Thymus (tissue), 14 donors: Measurements from ENCODE around the gene TMEM125. TPM values are rescaled to one million over a fixed set of nuclear protein-coding genes. Genes with fewer than 3 reads are reported as not detected.

Experiments used
- DNase-seq, 9 donors: peaks; one replicate each; pipeline ENCODE4 v3.0.0-alpha.2; 2013; ENCODE audit warnings: low spot score in 9 of 9, low read depth in 6 of 9, missing footprints in 1 of 9
- H3K27ac ChIP-seq, 2 donors: one replicate each; pipeline ENCODE4 v1.5.1; 2013; ENCODE audit warnings: control low read depth in 1 of 2, low read depth in 1 of 2, low read length in 1 of 2, mild to moderate bottlenecking in 1 of 2, moderate library complexity in 1 of 2
- H3K27me3 ChIP-seq, 2 donors: one replicate each; pipeline ENCODE4 v1.5.1; 2013; ENCODE audit warnings: low read length in 1 of 2; ENCODE audit not compliant: control insufficient read depth in 2 of 2, insufficient read depth in 1 of 2
- H3K36me3 ChIP-seq, 2 donors: one replicate each; pipeline ENCODE4 v1.5.1; 2013; ENCODE audit warnings: low read length in 1 of 2, mild to moderate bottlenecking in 1 of 2, moderate library complexity in 1 of 2; ENCODE audit not compliant: control insufficient read depth in 2 of 2, insufficient read depth in 2 of 2
- H3K4me1 ChIP-seq, 2 donors: one replicate each; pipeline ENCODE4 v1.5.1; 2013; ENCODE audit warnings: low read length in 2 of 2; ENCODE audit not compliant: control insufficient read depth in 2 of 2, insufficient read depth in 2 of 2
- H3K4me3 ChIP-seq, 2 donors: one replicate each; pipeline ENCODE4 v1.5.1; 2013; ENCODE audit warnings: low read length in 2 of 2, control low read depth in 1 of 2, mild to moderate bottlenecking in 1 of 2
- H3K9me3 ChIP-seq, 2 donors: one replicate each; pipeline ENCODE4 v1.5.1; 2013; ENCODE audit warnings: low read length in 1 of 2, mild to moderate bottlenecking in 1 of 2; ENCODE audit not compliant: control insufficient read depth in 2 of 2, insufficient read depth in 1 of 2
- WGBS: extraction: QIAGEN DNeasy Blood & Tissue Kit; methylation state at CpG from one replicate; pipeline ENCODE4 v1.1.7; 2013; 5-methylcytosine and 5-hydroxymethylcytosine counted together
- long read RNA-seq, 10 donors: transcript quantifications; one replicate each; lab custom pipeline, GENCODE V29; 2026
- polyA plus RNA-seq: library from polyadenylated mRNA; stranded (reverse); fragments of 200-250 nt; gene quantifications from one replicate; pipeline ENCODE4 v1.2.3, GENCODE V29; 2013
- total RNA-seq: library from RNA; stranded (reverse); fragments of 120-200 nt; gene quantifications from one replicate; pipeline ENCODE4 v1.2.4, GENCODE V29; 2013
- donor health status: healthy.

The TMEM125 gene
- total RNA-seq (0.42 TPM), polyA plus RNA-seq (2.4 TPM)
- long read RNA-seq, donor 1 = 0 reads
- long read RNA-seq, donor 2, partial matches to known transcripts = 0 of 1 reads
- long read RNA-seq, donor 2, other reads (novel, unspliced or antisense) = 0 of 1 reads
- long read RNA-seq, donor 3 = 0 reads
- long read RNA-seq, donor 4 = 0 reads
- long read RNA-seq, donor 5 = 0 reads
- long read RNA-seq, donor 6 = 0 reads
- long read RNA-seq, donor 7 = 0 reads
- long read RNA-seq, donor 8 = 0 reads
- long read RNA-seq, donor 9 = 0 reads
- long read RNA-seq, donor 10 = 0 reads

DNA sequence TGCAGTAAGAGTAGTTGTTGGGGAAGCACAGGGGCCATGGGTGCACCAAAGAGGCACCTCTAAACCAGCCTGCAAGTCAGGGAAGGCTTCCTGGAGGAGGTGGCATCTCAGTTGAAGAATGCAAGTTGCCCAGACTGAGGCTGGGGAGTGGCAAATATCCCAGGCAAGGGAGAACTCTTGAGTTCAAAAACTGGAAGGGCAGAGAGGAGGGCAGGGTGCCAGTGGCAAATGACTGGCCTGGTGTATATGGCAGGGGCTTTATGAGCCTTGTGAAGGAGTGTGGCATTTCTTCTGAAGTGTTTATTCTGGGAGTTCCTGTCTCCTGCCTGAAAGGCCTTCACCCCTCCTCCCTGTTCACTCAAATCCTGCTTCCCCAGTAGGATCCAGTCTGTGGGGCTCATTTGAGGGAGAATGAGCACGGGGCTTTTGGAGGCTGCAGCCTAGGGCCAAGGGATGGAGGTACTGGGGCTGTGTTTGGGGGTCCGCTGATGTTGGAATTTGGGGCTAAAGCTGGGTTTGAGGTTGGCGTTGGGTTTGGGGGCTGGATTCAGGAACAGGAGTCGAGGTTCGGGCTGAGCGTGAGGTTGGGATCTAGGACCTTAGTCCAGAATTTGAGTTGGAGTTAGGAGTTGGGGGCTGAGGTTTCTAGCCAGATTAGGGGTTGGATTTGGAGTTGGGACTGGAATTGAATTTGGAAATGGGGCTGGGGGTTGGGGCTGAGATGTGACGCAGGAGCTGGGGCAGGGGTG lies at the start of gene TMEM125:
TMEM125 (plus strand) TSS at position 357 of the 749 bp plus-strand sequence. CDS start 2,740 bp downstream, outside the sequence.
- peaks cover 3 to 14% of the 10 kb centered on the region in 2 donors for H3K4me1 ChIP-seq
- peaks cover 0 to 9% of the 10 kb centered on the region in 2 donors for H3K9me3 ChIP-seq
- 94% methylated on average over 7 of the region's 7 CpGs for WGBS
- H3K27ac ChIP-seq = no peak within 1 kb of the TSS
- DNase-seq = no peak
- H3K36me3 ChIP-seq = no peaks in the 10 kb centered on the region
- peak within 1 kb of the TSS in 1 of 2 donors; percentile 20 for H3K4me3 ChIP-seq
- H3K27me3 ChIP-seq = peaks cover 0 to 7% of the 10 kb centered on the region in 2 donors

DNA sequence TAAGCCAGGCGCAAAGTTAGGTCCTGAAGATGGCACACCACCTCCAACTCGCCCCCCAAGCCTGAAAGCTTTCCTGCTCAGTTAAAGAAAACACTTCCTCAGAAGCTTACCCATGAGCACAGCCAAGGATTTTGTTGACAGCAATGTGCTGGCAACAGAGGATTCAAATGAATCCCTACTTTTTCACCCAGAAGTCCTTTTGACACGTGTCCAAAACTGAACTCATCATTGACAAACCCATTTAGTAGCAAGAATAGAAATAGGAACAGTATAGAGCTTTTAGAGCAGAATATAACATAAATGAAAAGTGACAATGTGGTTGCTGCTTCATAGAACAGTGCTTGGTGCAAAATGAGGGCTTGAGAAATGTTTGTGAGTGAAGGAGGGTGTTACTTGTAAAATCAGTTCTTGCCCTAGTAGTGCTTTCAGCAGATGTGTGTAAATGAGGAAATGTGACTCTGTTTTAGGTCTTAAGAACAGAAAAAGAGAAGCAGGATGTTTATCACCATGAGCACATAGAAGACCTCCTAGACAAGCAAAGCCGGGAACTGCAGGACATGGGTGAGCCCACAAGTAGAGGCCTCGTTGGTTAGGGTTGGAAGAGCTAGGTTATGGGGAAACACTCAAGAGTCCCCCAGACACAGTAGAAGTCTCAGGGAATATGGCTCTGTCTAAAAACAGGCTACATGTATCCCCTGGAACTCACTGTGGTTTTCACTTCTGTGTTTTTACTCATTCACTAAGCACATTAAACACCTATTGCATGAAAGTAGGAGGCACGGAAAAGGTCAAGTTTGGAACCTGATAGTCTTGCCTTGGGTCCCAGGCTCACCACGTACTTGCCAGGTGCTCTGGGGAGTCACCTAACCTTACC lies 48.6 kb upstream of the TMEM125 start:
- no peaks in the 10 kb centered on the region for H3K36me3 ChIP-seq
- peak in 1 of 9 donors; percentile 13 for DNase-seq
- H3K27ac ChIP-seq = no peak overlapping the region
- no peak overlapping the region for H3K4me3 ChIP-seq
- 73% methylated on average over 7 of the region's 7 CpGs for WGBS
- no peaks in the 10 kb centered on the region for H3K9me3 ChIP-seq
- H3K27me3 ChIP-seq = peaks cover 0 to 2% of the 10 kb centered on the region in 2 donors
- H3K4me1 ChIP-seq = no peaks in the 10 kb centered on the region

DNA sequence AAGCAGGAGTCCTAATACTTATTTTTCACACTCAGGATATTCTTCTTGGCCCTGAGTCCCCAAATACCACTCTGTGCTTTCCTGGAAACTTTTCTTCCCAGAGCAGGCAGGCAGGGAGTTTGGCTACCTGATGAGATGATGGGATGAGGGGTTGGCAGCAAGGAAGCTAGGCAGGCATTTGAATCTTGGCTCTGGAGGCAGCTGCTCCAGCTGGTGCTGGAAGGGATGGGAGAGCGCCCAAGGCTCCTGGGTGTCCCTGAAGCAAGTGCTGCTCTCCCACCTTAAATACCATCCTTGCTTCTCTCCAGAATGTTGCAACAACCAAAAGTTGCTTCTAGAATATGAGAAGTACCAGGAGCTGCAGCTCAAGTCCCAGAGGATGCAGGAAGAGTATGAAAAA lies 48.0 kb upstream of the TMEM125 start:
- WGBS = 100% methylated on average over 1 of the region's 1 CpG
- Histone ChIP-seq H3K4me1 (no peaks in the 10 kb centered on the region), H3K9me3 (no peaks in the 10 kb centered on the region), H3K27ac (no peak overlapping the region), H3K36me3 (no peaks in the 10 kb centered on the region), H3K27me3 (peaks cover 0 to 2% of the 10 kb centered on the region in 2 donors), H3K4me3 (no peak overlapping the region)
- DNase-seq = no peak

GRCh38 chr1:43222879-43223278 lies 46.9 kb upstream of the TMEM125 start:
- no peak overlapping the region for H3K27ac ChIP-seq
- DNase-seq = no peak
- H3K27me3 ChIP-seq = peaks cover 0 to 2% of the 10 kb centered on the region in 2 donors
- no peak overlapping the region for H3K4me3 ChIP-seq
- no peaks in the 10 kb centered on the region for H3K36me3 ChIP-seq
- WGBS = 97% methylated on average over 9 of the region's 9 CpGs
- no peaks in the 10 kb centered on the region for H3K4me1 ChIP-seq
- H3K9me3 ChIP-seq = no peaks in the 10 kb centered on the region

DNA sequence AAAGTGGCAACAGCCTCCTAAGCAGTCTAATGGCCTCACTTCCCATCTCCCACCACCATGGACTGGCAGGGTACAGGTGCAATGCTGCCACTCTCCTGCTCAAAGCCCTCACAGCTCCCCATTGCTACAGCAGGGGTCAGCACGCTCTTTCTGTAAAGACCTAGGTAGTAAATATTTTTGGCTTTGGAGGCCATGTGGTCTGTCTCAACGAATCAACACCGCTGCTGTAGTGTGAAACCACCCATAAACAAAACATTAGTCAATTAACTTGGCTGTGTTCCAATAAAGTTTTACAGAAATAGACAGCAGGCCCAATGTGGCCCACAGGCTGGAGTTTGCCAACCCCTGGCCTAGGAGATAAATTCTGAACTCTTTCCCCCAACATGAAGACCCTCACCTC lies 44.6 kb upstream of the TMEM125 start:
- DNase-seq = no peak
- WGBS = 86% methylated on average over 3 of the region's 3 CpGs
- no peak overlapping the region for H3K4me3 ChIP-seq
- H3K27ac ChIP-seq = no peak overlapping the region
- no peaks in the 10 kb centered on the region for H3K36me3 ChIP-seq
- H3K4me1 ChIP-seq = no peaks in the 10 kb centered on the region
- peaks cover 0 to 2% of the 10 kb centered on the region in 2 donors for H3K27me3 ChIP-seq
- no peaks in the 10 kb centered on the region for H3K9me3 ChIP-seq

DNA sequence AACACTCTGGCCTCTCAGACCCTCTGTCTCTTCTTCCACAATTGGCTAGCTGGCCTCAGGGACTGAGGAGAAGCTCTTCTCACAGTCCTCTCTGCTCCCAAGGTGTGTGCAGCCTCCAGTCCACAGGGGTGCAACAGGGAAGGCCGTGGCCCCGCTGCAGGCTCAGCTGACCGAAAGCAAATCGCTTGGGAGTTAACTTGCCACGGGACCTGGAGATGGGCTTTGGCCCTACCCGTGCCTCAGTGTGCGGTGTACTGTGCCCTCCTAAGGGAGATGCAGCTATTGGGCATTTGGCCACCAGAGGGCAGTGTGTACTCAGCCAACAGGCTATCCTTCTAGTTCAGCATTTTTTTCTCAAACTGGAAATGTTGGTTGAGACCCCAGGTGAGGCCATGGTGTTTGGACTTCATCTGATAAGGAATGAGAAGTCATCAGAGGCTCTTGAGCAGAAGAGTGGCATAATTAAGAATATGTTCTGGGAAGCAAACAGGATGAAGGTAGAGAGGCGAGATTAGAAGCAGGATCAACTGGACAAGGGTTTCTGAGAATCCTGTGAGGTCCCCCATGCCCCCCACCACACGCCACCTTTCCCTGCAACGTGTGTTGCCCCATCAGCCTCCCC lies 42.5 kb upstream of the TMEM125 start:
- H3K36me3 ChIP-seq = no peaks in the 10 kb centered on the region
- peak; percentile 44 to 89 (median 78) for DNase-seq
- H3K4me3 ChIP-seq = no peak overlapping the region
- no peak overlapping the region for H3K27ac ChIP-seq
- H3K9me3 ChIP-seq = no peaks in the 10 kb centered on the region
- no peaks in the 10 kb centered on the region for H3K4me1 ChIP-seq
- 29% methylated on average over 10 of the region's 10 CpGs for WGBS
- H3K27me3 ChIP-seq = no peaks in the 10 kb centered on the region

DNA sequence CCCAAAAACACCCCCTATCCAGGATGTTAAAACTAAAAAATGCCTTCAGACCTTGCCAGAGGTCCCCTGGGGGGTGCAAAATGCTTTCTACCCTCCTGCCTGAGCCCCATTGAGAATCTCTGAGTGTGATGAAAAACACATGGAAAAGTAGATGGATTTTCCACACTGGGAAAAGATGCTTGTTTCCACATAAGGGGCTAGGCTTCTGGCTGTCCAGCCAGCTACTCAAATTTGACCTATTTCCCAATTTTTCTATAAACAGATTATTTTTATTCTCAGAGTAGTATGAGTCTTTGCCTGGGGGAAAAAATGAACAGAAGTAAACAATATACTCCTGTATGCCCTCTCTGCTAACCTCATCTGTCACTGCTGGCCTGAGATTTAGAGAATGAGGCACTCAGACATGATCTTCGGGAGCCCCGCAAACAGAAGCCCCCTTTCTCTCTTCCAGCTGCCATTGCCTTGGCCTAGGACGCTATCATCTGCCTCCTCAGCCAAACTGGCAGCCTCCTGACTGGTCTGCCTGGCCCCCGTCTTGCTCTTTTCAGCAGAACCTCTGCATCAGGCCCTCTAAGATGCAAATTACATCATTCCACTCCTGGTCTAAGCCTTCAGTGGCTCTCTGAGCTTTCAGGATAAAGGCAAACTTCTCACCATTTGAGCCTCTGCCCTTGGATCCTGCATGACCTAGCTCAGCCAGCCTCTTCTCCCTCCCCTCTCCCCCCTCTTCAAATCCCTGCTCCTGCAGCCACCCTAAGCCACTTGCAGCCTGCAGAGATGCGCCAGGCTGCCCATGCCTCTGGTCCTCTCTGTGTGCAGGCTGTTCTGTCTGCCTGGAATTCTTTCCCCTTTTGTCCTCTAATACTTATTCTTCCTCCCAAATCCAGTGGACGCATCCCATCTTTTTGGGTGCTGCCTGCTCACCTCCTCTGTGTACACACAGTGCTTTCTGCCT lies 39.7 kb upstream of the TMEM125 start:
- H3K4me3 ChIP-seq = no peak overlapping the region
- H3K36me3 ChIP-seq = no peaks in the 10 kb centered on the region
- no peak overlapping the region for H3K27ac ChIP-seq
- no peaks in the 10 kb centered on the region for H3K27me3 ChIP-seq
- H3K9me3 ChIP-seq = no peaks in the 10 kb centered on the region
- DNase-seq = no peak
- H3K4me1 ChIP-seq = no peaks in the 10 kb centered on the region
- WGBS = 96% methylated on average over 6 of the region's 6 CpGs

GRCh38 chr1:43232074-43232473 lies 37.7 kb upstream of the TMEM125 start:
- Histone ChIP-seq H3K4me3 (no peak overlapping the region), H3K27ac (no peak overlapping the region), H3K36me3 (no peaks in the 10 kb centered on the region), H3K9me3 (no peaks in the 10 kb centered on the region), H3K27me3 (no peaks in the 10 kb centered on the region), H3K4me1 (no peaks in the 10 kb centered on the region)
- 68% methylated on average over 4 of the region's 4 CpGs for WGBS
- DNase-seq = no peak
